Brain microvascular endothelial cell (primary cell): ENCODE data around the gene CORO7.

Experiments used
- DNase-seq: peaks from one replicate; pipeline ENCODE4 v3.0.0-alpha.2; 2020
- H3K27ac ChIP-seq: fragments of 250-450 bp; sonication (Bioruptor Pico); 2 replicates; pipeline ENCODE4 v1.5.1; 2020; ENCODE audit warnings: mild to moderate bottlenecking, moderate library complexity
- H3K27me3 ChIP-seq: fragments of 250-450 bp; sonication (Bioruptor Pico); replicated peaks from 2 replicates; pipeline ENCODE4 v1.5.1; 2020; ENCODE audit warnings: mild to moderate bottlenecking
- H3K36me3 ChIP-seq: fragments of 250-450 bp; sonication (Bioruptor Pico); replicated peaks from 2 replicates; pipeline ENCODE4 v1.5.1; 2020; ENCODE audit warnings: mild to moderate bottlenecking
- H3K4me3 ChIP-seq: 2 replicates; pipeline ENCODE4 v1.5.1; 2011; ENCODE audit warnings: low read depth, mild to moderate bottlenecking, control low read depth, low read length, moderate library complexity
- CTCF ChIP-seq: IDR thresholded peaks from 2 replicates; pipeline ENCODE4 v1.5.1; 2011; ENCODE audit warnings: low read depth, mild to moderate bottlenecking, moderate library complexity, low read length, control low read depth, inconsistent platforms; ENCODE audit errors: missing control alignments
- in situ Hi-C: cut with HindIII; loops from 2 replicates; pipeline ENCODE4 v1.10.0; 2017; ENCODE audit warnings: low sequenced_read_pairs, low pct_ligation_motif_present

Gene CORO7

GRCh38 chr16:4412854-4413253 is 3.5 kb downstream of the CORO7 start:
- in situ Hi-C loops, result no loop called here
- TF ChIP-seq CTCF, result no peak
- H3K27me3 ChIP-seq, result no peaks in the 10 kb centered on the region
- no peak overlapping the region for H3K4me3 ChIP-seq
- H3K36me3 ChIP-seq, result peaks cover 11% of the 10 kb centered on the region
- DNase-seq, result no peak
- H3K27ac ChIP-seq, result no peak overlapping the region

- no peak for TF ChIP-seq CTCF
- H3K36me3 ChIP-seq, result peaks cover 18% of the 10 kb centered on the region
- H3K27ac ChIP-seq, result no peak overlapping the region
- H3K27me3 ChIP-seq, result no peaks in the 10 kb centered on the region
- DNase-seq, result no peak
- no peak overlapping the region for H3K4me3 ChIP-seq
- in situ Hi-C loops, result no loop called here
Measured at GRCh38 chr16:4412159-4412558, 4.2 kb downstream of the CORO7 start.

- no peak for TF ChIP-seq CTCF
- DNase-seq, result no peak
- H3K27ac ChIP-seq, result no peak overlapping the region
- in situ Hi-C loops, result no loop called here
- no peaks in the 10 kb centered on the region for H3K27me3 ChIP-seq
- H3K36me3 ChIP-seq, result peaks cover 21% of the 10 kb centered on the region
- no peak overlapping the region for H3K4me3 ChIP-seq
Measured at GRCh38 chr16:4411684-4412083, 4.7 kb downstream of the CORO7 start.

GRCh38 chr16:4410335-4411075 is 5.9 kb downstream of the CORO7 start:
- no peak overlapping the region for H3K27ac ChIP-seq
- no peaks in the 10 kb centered on the region for H3K27me3 ChIP-seq
- DNase-seq, result peak; percentile 67
- peaks cover 27% of the 10 kb centered on the region for H3K36me3 ChIP-seq
- no peak overlapping the region for H3K4me3 ChIP-seq
- no peak for TF ChIP-seq CTCF
- in situ Hi-C loops, result no loop called here

GRCh38 chr16:4409081-4409932 is 7.1 kb downstream of the CORO7 start:
- no peak for DNase-seq
- in situ Hi-C loops, result no loop called here

More at GRCh38 chr16:4409081-4409932, 7.1 kb downstream of the CORO7 start:
- peaks cover 36% of the 10 kb centered on the region for H3K36me3 ChIP-seq
- no peaks in the 10 kb centered on the region for H3K27me3 ChIP-seq
- H3K4me3 ChIP-seq, result no peak overlapping the region
- no peak overlapping the region for H3K27ac ChIP-seq
- peak; percentile 16 for TF ChIP-seq CTCF
